Measurements from ENCODE around the gene SERPINE2.

GRCh38 chr2:223980803-223981202 lies 58.3 kb downstream of the SERPINE2 start:
- TF ChIP-seq CTCF (IDR thresholded peaks at IDR 0.05) (no peak), POLR2A (IDR thresholded peaks at IDR 0.05) (no peak), POLR2AphosphoS5 (IDR thresholded peaks at IDR 0.05) (no peak)
